ENCODE measurements around the gene MAP4K3.
"Not testable (repeated sequence)": the region's sequence is repeated elsewhere in the genome, so short reads cannot be mapped to it uniquely, and the experiment has no call there.

The MAP4K3 gene

DNA sequence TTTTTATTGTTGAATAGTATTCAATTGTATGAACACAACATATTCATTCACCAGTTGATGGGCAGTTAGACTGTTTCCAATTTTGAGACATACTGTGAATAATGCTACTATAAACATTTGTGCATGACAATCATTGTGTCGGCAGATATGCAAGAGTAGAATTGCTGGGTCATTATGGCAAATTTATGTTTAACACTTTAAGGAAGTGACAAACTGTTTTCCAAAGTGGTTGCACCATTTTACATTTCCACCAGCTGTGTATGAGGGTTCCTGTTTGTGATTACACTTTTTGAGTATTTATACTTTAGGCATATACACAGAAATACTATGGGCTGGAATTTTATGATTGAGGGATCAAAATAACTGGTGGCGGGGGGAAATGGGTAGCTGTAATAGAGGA lies 61.2 kb downstream of the MAP4K3 start:
- Histone ChIP-seq H3K4me3 (ENCODE audit: low read length) (no peak overlapping the region), H3K27ac (ENCODE audit: low read length) (no peak overlapping the region), H3K9me3 (ENCODE audit: control insufficient read depth, insufficient read depth, low read length) (no peaks in the 10 kb centered on the region), H3K36me3 (ENCODE audit: control insufficient read depth, insufficient read depth, low read length) (no peaks in the 10 kb centered on the region), H3K4me1 (ENCODE audit: control insufficient read depth, insufficient read depth, low read length) (no peaks in the 10 kb centered on the region; the same call in 1 of the 2 replicates), H3K27me3 (ENCODE audit: control insufficient read depth, insufficient read depth, low read length) (no peaks in the 10 kb centered on the region)
- DNase-seq (ENCODE audit: low read depth, low spot score): no peak
- no CpG with 5 or more reads among the region's 2 CpGs for WGBS (ENCODE audit: insufficient coverage, insufficient read length)

DNA sequence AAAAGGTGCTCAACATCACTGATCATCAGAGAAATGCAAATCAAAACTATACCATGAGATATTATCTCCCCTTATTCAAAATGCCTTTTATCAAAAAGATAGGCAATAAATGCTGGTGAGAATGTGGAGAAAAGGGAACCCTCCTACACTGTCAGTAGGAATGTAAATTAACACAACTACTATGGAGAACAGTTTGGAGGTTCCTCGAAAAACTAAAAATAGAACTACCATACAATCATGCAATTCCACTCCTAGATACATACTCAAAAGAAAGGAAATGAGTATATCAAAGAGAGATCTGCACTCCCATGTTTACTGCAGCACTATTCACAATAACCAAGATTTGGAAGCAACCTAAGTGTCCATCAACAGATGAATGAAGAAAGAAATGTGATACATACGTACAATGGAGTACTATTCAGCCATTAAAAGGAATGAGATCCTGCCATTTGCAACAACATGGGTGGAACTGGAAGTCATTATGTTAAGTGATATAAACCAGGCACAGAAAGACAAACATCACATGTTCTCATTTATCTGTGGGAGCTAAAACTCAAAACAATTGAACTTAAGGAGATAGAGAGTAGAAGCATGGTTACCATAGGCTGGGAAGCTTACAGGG lies 63.8 kb downstream of the MAP4K3 start:
- Histone ChIP-seq H3K27ac (ENCODE audit: low read length) (no peak overlapping the region), H3K4me3 (ENCODE audit: low read length) (no peak overlapping the region), H3K27me3 (ENCODE audit: control insufficient read depth, insufficient read depth, low read length) (no peaks in the 10 kb centered on the region), H3K9me3 (ENCODE audit: control insufficient read depth, insufficient read depth, low read length) (no peaks in the 10 kb centered on the region), H3K36me3 (ENCODE audit: control insufficient read depth, insufficient read depth, low read length) (no peaks in the 10 kb centered on the region), H3K4me1 (ENCODE audit: control insufficient read depth, insufficient read depth, low read length) (no peaks in the 10 kb centered on the region)
- DNase-seq (ENCODE audit: low read depth, low spot score): no peak
- WGBS (ENCODE audit: insufficient coverage, insufficient read length): no CpG with 5 or more reads among the region's 2 CpGs

DNA sequence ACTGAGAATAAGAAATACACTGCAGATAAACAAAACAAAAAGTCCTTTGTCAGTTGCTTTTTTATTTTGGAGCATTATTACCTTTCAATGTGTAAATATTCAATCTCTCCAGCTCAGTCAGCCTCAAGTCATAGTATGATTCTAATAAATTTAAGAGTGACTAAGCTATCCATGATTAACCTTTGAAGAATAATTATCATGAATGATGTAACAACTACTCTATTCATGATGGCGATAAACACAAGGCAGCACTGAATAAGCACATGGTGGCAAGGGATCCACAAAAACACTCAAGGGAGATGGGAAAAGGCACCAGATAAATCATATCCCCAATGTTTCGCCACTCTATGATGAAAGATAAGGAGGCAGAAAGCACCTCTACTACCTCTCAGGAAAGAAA lies 67.0 kb downstream of the MAP4K3 start:
- Histone ChIP-seq H3K9me3 (ENCODE audit: control insufficient read depth, insufficient read depth, low read length) (no peaks in the 10 kb centered on the region), H3K4me3 (ENCODE audit: low read length) (no peak overlapping the region)
- no CpG with 5 or more reads among the region's 2 CpGs for WGBS (ENCODE audit: insufficient coverage, insufficient read length)

DNA sequence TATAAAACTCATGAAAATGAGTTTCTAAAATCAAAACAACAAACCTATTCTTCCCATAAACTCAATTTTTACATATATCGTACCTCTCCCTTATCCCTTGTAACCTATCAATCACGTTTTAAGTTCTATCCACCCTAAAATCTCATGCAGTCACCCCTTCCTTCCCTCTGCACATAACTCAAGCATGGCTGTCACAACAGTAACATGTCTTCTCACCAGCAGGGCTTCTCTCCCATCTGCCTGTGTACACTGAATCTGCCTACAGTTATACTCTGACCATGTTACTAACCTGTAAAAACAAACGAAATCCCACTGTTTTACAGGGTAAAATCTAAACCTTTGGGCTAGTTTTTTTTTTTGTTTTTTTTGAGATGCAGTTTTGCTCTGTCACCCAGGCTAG lies 68.2 kb downstream of the MAP4K3 start:
- Histone ChIP-seq H3K9me3 (ENCODE audit: control insufficient read depth, insufficient read depth, low read length) (no peaks in the 10 kb centered on the region; the same call in 1 of the 2 replicates), H3K27ac (ENCODE audit: low read length) (no peak overlapping the region), H3K4me3 (ENCODE audit: low read length) (no peak overlapping the region), H3K36me3 (ENCODE audit: control insufficient read depth, insufficient read depth, low read length) (no peaks in the 10 kb centered on the region), H3K27me3 (ENCODE audit: control insufficient read depth, insufficient read depth, low read length) (no peaks in the 10 kb centered on the region), H3K4me1 (ENCODE audit: control insufficient read depth, insufficient read depth, low read length) (peaks cover 2% of the 10 kb centered on the region; the same call in 1 of the 2 replicates)
- no peak for DNase-seq (ENCODE audit: low read depth, low spot score)
- 100% methylated on average over 2 of the region's 3 CpGs for WGBS (ENCODE audit: insufficient coverage, insufficient read length)

More for the DNA sequence above, 67.0 kb downstream of the MAP4K3 start:
- Histone ChIP-seq H3K27me3 (ENCODE audit: control insufficient read depth, insufficient read depth, low read length) (no peaks in the 10 kb centered on the region), H3K36me3 (ENCODE audit: control insufficient read depth, insufficient read depth, low read length) (no peaks in the 10 kb centered on the region), H3K4me1 (ENCODE audit: control insufficient read depth, insufficient read depth, low read length) (no peaks in the 10 kb centered on the region), H3K27ac (ENCODE audit: low read length) (no peak overlapping the region)
- DNase-seq (ENCODE audit: low read depth, low spot score): no peak

DNA sequence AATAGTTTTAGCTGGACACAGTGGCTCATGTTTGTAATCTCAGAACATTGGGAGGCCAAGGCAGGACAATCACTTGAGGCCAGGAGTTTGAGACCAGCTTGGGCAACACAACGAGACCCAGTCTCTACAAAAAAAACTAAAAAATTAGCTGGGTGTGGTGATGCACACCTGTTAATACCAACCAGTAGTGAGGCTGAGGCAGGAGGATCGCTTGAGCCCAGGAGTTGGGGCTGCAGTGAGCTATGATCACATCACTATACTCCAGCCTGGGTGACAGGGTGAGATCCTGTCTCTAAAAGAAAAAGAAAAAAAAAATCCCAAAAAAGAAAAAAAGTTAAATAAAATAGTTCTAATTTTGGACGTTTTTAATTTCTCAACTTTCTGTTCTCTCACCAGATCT lies 68.7 kb downstream of the MAP4K3 start:
- peaks cover 2% of the 10 kb centered on the region; the same call in 1 of the 2 replicates for H3K4me1 ChIP-seq (ENCODE audit: control insufficient read depth, insufficient read depth, low read length)
- no peak for DNase-seq (ENCODE audit: low read depth, low spot score)
- H3K9me3 ChIP-seq (ENCODE audit: control insufficient read depth, insufficient read depth, low read length): no peaks in the 10 kb centered on the region; the same call in 1 of the 2 replicates
- H3K27ac ChIP-seq (ENCODE audit: low read length): no peak overlapping the region
- no CpG with 5 or more reads among the region's 3 CpGs for WGBS (ENCODE audit: insufficient coverage, insufficient read length)
- H3K36me3 ChIP-seq (ENCODE audit: control insufficient read depth, insufficient read depth, low read length): no peaks in the 10 kb centered on the region
- H3K27me3 ChIP-seq (ENCODE audit: control insufficient read depth, insufficient read depth, low read length): no peaks in the 10 kb centered on the region
- no peak overlapping the region for H3K4me3 ChIP-seq (ENCODE audit: low read length)

DNA sequence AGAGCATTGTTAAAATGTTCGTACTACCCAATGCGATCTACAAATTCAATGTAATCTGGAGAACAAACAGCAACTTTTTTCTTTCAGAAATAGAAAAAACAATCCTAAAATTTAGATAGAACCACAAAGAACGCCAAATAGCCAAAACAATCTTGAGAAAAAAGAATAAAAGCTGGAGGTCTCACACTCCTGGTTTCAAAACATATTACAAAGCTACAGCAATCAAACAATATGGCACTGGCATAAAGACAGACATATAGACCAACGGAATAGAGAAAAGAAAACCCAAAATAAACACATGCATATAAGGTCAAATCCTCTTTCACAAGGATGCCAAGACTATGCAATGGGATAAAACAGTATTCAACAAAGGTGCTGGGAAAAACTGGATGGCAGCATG lies 74.5 kb downstream of the MAP4K3 start:
- H3K9me3 ChIP-seq (ENCODE audit: control insufficient read depth, insufficient read depth, low read length): peaks cover 2% of the 10 kb centered on the region
- peaks cover 5% of the 10 kb centered on the region; the same call in 1 of the 2 replicates for H3K36me3 ChIP-seq (ENCODE audit: control insufficient read depth, insufficient read depth, low read length)
- WGBS (ENCODE audit: insufficient coverage, insufficient read length): no CpG with 5 or more reads among the region's 4 CpGs

DNA sequence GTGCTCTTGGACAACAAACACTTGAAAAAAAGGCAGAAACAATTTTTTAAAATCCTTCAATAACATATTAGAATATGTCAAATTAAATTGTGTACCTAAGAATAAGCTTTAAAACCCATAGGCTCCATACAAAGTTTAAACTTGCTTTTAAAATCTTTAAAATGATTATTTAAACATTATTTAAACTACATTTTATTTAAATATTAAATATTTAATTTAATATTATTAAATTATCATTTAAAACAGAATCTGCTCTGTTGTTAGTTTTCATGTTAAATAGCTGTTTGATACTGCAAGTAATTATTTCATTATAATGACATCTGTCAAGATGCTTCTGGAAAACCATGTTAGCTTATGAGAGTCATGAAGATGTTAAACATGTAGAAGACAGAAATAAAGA lies 75.6 kb downstream of the MAP4K3 start:
- Histone ChIP-seq H3K9me3 (ENCODE audit: control insufficient read depth, insufficient read depth, low read length) (peaks cover 2% of the 10 kb centered on the region), H3K36me3 (ENCODE audit: control insufficient read depth, insufficient read depth, low read length) (peaks cover 5% of the 10 kb centered on the region; the same call in 1 of the 2 replicates), H3K27ac (ENCODE audit: low read length) (no peak overlapping the region), H3K4me1 (ENCODE audit: control insufficient read depth, insufficient read depth, low read length) (peaks cover 2% of the 10 kb centered on the region; the same call in 1 of the 2 replicates), H3K4me3 (ENCODE audit: low read length) (no peak overlapping the region), H3K27me3 (ENCODE audit: control insufficient read depth, insufficient read depth, low read length) (no peaks in the 10 kb centered on the region)
- no peak for DNase-seq (ENCODE audit: low read depth, low spot score)

More for the DNA sequence above, 74.5 kb downstream of the MAP4K3 start:
- H3K4me1 ChIP-seq (ENCODE audit: control insufficient read depth, insufficient read depth, low read length): peaks cover 2% of the 10 kb centered on the region; the same call in 1 of the 2 replicates
- H3K27ac ChIP-seq (ENCODE audit: low read length): no peak overlapping the region
- no peak overlapping the region for H3K4me3 ChIP-seq (ENCODE audit: low read length)
- no peak for DNase-seq (ENCODE audit: low read depth, low spot score)
- no peaks in the 10 kb centered on the region for H3K27me3 ChIP-seq (ENCODE audit: control insufficient read depth, insufficient read depth, low read length)

DNA sequence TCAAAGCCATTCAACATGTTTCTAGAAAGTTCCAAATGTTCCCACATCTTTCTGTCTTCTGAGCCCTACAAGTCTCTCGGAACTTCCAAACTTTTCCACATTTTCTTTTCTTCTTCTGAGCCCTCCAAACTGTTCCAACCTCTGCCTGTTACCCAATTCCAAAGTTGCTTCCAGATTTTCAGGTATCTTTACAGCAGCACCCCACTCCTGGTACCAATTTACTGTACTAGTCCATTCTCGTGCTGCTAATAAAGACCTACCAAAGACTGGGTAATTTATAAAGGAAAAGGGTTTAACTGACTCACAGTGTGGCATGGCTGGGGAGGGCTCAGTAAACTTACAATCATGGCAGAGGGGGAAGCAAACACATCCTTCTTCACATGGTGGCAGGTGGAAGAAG lies 76.7 kb downstream of the MAP4K3 start:
- H3K9me3 ChIP-seq (ENCODE audit: control insufficient read depth, insufficient read depth, low read length); H3K4me1 ChIP-seq (ENCODE audit: control insufficient read depth, insufficient read depth, low read length); H3K4me3 ChIP-seq (ENCODE audit: low read length); H3K27ac ChIP-seq (ENCODE audit: low read length); H3K27me3 ChIP-seq (ENCODE audit: control insufficient read depth, insufficient read depth, low read length); DNase-seq (ENCODE audit: low read depth, low spot score); H3K36me3 ChIP-seq (ENCODE audit: control insufficient read depth, insufficient read depth, low read length): not testable (repeated sequence)
- no CpG with 5 or more reads among the region's 2 CpGs for WGBS (ENCODE audit: insufficient coverage, insufficient read length)

DNA sequence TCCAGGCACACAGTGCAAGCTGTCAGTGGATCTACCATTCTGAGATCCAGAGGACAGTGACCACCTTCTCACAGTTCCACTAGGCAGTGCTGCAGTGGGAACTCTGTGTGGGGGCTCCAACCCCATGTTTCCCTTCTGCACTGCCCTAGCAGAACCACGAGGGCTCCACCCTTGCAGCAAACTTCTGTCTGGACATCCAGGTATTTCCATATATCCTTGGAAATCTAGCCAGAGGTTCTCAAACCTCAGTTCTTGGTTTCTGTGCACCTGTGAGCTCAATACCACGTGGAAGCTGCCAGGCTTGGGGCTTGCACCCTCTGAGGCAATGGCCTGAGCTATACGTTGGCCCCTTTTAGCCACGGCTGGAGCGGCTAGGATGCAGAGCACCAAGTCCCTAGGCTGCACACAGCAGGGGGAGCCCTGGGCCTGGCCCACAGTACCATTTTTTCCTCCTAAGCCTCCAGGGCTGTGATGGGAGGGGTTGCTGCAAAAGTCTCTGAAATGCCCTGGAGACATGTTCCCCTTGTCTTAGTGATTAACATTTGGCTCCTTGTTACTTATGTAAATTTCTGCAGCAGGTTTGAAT lies 77.5 kb downstream of the MAP4K3 start:
- DNase-seq (ENCODE audit: low read depth, low spot score): no peak
- peaks cover 6% of the 10 kb centered on the region; the same call in 1 of the 2 replicates for H3K36me3 ChIP-seq (ENCODE audit: control insufficient read depth, insufficient read depth, low read length)
- H3K27me3 ChIP-seq (ENCODE audit: control insufficient read depth, insufficient read depth, low read length): no peaks in the 10 kb centered on the region
- WGBS (ENCODE audit: insufficient coverage, insufficient read length): no CpG with 5 or more reads among the region's 5 CpGs
- no peak overlapping the region for H3K4me3 ChIP-seq (ENCODE audit: low read length)
- H3K9me3 ChIP-seq (ENCODE audit: control insufficient read depth, insufficient read depth, low read length): peaks cover 2% of the 10 kb centered on the region
- peaks cover 2% of the 10 kb centered on the region; the same call in 1 of the 2 replicates for H3K4me1 ChIP-seq (ENCODE audit: control insufficient read depth, insufficient read depth, low read length)
- no peak overlapping the region for H3K27ac ChIP-seq (ENCODE audit: low read length)

DNA sequence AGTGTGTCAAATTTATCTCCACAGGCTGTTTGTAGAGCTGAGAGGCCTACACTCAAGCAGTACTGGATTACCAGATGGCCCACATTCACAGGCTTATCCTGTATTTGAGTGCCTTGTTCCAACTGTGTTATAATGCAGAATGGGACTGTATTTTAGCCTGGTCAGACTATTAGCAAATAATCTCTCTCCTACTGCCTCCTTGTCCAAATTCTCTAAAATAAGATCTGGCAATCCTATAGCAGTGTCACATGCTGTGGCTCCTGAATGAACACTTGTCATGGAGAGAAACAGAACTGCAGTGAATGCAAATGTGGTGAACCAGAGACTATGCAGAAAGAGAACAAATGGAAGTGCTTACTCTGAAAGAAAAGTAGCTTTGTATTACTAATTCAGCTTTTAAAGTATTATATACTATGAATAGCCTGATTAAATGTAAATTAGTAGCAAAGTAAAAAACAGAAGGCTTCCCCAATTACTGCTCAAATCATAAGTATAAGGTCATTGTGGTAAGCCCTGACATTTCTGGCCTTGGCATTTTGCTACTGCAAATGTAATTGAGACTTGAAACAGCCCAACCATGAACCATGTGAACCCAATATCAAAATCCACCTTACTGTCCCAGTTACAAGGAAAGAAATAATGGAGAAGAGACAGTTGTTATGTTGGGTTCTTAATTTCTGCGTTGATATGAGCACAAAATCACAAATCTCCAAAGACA lies 80.0 kb downstream of the MAP4K3 start:
- peaks cover 6% of the 10 kb centered on the region; the same call in 1 of the 2 replicates for H3K36me3 ChIP-seq (ENCODE audit: control insufficient read depth, insufficient read depth, low read length)
- H3K27ac ChIP-seq (ENCODE audit: low read length): no peak overlapping the region
- H3K9me3 ChIP-seq (ENCODE audit: control insufficient read depth, insufficient read depth, low read length): peaks cover 2% of the 10 kb centered on the region
- no peaks in the 10 kb centered on the region for H3K27me3 ChIP-seq (ENCODE audit: control insufficient read depth, insufficient read depth, low read length)
- H3K4me1 ChIP-seq (ENCODE audit: control insufficient read depth, insufficient read depth, low read length): no peaks in the 10 kb centered on the region
- H3K4me3 ChIP-seq (ENCODE audit: low read length): no peak overlapping the region
- DNase-seq (ENCODE audit: low read depth, low spot score): no peak
- WGBS (ENCODE audit: insufficient coverage, insufficient read length): no CpG with 5 or more reads among the region's 1 CpG
